GM18909 (cell line): ENCODE results near the gene TFCP2.
A peak's percentile ranks its signal among the peaks of the same experiment; 100 is the strongest.

Experiments
- ATAC-seq: cut with Tn5 transposase; IDR thresholded peaks from one replicate; pipeline ENCODE4 v1.9.1; 2021; ENCODE audit warnings: mild to moderate bottlenecking; ENCODE audit not compliant: unreplicated experiment, poor library complexity

The TFCP2 gene

DNA sequence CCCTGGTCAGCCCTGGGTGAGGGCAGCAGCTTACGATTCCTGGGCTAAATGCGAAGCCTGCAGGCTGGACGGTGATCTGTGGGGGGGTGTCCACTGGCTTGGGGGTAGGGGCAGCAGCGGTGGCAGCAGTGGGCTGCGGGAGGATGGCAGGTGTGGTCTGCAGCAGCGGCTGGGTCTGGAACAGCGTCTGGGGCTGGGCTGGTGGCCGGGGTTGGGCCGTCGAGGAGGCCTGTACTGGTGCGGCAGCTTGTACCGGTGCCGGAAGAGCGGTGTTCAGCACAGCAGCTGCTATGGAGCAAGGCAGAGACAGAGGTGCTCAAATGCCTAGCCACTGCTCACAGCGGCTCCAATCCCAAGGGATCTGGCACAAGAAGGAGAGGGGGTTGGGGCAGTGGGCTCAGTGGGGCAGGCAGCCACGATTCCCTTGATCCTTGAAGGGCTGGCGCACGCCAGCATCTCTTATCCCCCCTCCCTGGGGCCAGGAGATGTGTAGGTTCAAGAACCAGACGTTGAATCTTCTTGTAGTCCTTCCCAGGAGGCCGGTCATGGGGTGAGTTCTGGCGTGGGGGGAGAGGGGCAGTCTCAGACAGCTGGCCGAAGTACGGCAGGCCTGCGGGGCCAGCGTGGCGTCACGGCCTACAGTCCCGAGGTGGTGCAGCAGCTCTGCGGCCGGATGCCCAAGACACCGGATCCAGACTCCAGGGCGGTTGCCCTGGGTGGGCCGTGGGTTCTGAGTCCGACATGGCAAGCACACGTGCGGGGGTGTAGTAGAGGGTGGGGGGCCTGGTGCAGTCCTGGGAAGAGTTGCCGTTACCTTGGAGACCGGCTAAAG is 25.0 kb upstream of the TFCP2 start:
- ATAC-seq = no peak

DNA sequence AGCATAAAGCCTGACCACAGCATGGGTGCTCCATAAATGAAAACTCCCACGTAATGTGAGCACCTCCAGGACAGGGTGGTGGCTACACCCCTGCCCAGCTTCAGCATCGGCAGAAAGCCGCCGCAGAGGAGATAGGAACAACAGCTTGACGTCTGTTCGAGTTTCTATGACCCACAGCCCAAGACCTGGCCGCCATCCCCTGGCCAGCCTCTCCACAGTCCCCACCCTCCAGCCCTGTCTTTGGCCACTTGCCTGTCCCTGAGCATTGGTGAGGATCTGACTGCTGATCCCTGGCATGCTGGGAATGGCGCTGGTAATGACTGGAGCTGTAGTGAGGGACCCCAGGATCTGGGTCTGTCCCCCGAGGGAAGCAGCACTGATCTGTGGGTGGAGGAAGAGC is 23.6 kb upstream of the TFCP2 start:
- no peak for ATAC-seq

DNA sequence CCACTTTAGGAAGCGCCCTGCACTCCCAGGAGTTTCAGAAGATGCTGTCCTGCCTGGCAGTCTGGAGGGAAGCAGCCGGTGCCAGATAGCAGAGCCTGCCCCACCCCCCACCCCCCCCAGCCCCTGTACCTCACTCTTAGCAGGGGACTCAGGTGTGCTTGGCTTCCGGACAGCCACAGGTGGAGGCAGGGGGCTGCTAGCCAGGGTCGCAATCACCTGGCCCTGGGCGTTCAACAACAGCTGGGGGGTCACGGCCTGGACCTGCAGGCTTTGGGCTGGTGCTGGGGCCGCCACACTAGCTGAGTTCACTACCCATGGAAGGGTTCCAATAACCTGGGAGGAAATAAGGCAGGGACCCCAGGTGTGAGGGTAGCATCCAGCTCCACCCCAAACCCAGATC is 22.9 kb upstream of the TFCP2 start:
- ATAC-seq = no peak

DNA sequence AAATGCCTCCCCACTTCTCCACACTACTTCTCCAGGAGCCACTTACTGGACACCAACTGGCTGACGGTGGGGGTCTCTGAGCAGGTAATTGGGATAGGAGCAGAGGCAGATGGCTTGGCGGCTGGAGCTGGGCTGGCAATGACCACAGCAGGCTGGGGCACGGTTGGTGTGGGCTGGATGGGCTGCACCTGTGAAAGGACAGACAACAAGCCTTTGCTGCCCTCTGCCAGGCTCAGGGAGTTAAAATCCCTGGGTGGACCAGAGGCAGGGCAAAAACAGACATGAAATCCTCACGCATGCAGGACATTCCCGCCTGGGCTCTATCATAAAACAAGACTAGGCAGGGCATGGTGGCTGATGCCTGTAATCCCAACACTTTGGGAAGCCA is 19.3 kb upstream of the TFCP2 start:
- no peak for ATAC-seq

DNA sequence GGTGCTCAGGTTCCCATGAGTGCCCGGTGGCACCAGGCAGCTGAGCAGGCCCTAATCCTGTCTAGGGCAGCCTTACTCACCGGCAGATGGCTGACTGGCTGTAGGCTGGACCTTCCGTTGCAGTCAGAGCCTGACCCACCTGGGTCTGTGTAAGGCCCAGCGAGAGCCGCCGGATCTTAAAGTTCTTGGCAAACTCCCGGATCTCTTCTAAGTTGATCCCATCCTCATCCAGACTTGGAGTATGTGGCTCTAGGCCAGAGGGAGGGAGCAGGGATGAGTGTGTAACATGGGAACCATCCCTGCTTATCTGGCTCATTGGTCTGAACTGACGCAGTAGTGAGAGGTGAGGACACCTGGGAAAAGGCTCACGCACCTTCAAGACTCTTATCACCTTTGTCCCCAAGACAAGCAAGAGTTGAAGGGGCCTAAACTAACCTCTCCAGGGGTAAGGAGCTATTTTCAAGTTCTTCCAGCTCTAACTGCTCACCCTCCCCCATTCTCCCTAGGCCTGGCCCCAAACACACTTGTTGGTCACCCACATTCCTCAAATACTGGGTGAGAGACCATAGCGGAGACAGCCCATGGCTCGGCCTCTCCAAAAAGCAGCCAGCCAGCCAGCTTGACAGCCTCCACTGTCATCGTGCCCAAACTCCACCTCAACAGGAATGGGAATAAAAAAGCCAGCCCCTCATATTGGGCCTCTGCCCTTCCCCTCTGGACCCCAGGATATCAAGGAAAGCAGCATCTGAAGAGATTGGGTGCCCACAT is 18.8 kb upstream of the TFCP2 start:
- no peak for ATAC-seq

DNA sequence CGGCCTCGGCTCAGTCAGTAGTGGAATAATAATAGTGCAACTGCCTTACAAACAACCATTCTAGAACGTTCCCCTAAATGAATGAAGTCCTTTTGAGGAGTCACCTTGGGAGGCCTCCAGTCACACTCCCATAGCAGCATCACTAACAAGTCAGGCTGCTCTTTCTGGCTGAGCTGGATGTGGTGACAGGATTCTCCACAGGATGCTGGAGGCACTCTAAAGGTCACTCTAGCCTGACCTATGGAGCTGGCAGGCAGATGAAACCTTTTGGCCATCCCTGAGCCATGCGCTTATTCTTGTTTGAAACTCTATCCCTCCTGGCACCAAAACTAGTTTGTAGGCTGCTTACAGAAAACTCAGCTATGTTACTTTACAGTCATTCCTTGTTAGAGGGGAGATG is 17.9 kb upstream of the TFCP2 start:
- no peak for ATAC-seq

DNA sequence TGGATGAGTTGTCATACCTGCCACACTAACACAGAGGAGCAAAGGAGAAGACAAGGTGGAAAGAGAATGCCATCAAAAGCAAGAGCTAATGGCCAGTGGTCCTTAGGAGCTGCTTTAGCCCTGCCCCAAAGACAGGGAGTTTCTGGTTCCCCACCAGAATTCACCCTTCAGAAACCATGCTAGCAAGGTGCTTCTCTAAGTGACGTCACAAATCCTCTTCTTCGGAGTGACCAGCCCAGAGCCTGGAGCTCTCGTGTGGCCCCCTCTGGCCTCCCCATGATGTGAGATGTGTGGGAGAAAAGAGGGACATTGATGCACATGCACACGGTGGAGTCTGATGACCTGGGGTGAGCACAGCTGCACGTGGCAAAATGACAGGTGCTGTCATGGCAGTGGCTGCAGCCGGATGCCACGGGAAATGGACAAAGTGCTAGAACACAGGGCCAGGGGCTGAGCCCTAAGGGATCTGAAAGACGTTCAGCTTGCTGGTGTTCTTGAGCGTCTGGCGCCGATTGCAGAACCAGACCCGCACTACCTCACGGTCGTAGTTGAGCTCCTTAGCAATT is 16.9 kb upstream of the TFCP2 start:
- no peak for ATAC-seq

DNA sequence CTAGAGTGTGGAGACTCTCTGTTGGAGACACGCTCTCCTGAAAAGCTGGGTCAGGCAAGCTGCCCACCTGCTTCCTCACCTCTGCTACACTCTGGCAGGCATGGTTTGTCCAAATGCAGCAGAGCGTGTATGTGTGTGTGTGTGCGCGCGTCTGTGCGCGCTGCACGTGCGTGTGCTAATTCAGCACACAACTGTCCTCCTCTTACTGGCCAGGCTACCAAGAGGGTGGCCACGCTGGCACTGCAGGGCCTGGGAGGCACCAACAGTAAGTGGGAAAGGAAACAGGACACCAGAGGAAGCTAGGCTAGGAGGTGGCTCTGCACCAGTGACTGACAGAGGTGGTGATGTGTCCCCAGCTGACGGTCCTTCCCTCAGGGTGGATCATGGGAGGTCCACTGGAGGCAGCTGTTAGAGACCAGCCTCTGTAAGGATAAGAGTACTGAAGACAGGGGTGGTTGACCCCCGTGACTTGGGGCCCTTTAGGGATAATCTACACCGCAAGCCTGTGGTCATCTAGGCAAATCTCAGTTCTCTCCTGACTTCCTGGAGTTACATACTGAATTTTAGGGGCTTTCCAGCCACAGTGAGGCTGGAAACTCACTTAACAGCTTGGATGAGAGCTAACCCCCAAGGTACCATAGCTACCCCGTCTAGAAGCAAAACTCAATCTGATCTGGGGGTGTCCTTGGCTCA is 15.6 kb upstream of the TFCP2 start:
- peak; percentile 73 for ATAC-seq

DNA sequence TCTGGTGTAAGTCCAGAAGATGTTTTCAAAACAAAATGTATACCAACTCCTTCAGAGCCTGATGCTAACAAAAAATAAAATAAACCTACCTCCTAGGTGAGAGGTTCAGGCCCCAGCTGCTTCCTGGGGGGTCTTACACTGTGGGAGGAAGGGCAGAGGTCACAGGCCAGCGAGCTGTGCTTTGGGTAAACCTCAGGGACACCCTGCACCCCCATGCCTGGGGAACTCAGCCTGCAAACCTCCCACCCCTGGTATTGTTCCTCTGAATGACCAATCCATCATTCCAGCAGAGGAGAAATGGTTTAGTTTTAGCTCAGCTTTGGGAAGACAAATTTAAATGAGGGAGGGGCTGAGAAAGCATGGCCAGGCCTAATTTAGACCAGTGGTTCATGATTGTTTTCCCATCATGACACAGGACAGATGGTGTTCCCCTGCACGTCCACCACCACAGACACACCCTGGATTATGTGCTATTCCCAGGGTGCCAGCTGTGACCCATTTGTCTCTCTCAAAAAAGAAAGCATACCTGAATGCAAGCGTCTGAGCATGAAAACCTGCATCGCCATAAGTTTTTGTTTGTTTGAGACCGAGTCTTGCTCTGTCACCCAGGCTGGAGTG is 14.5 kb upstream of the TFCP2 start:
- no peak for ATAC-seq

DNA sequence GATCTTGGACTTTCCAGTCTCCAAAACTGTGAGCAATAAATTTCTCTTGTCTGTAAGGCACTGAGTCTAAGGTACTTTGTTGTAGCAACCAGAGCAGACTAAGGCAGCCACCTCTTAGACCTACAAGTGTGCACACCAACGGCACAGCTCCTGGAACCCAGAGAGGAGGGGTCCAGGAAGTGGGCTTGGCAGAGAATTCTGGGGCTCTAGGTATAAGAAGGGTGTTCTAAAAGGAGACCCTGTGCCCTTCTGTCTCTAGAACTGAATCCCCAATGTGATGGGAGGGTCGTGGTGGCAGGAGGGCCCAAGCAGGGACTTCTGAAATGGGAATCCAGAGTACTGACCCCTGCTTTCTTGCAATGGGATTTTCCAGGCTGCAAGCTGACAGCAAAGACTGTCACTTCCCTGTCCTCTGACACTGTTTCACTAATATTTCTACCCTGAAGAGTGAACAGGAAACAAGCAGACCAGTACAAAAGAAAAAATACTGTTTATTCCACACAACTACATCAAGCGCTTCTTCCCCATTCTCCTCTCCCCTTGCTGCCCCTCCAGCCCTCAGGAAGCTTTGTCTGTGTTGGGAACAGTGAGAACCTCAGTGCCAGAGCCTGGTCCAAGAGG is 13.6 kb upstream of the TFCP2 start:
- no peak for ATAC-seq

DNA sequence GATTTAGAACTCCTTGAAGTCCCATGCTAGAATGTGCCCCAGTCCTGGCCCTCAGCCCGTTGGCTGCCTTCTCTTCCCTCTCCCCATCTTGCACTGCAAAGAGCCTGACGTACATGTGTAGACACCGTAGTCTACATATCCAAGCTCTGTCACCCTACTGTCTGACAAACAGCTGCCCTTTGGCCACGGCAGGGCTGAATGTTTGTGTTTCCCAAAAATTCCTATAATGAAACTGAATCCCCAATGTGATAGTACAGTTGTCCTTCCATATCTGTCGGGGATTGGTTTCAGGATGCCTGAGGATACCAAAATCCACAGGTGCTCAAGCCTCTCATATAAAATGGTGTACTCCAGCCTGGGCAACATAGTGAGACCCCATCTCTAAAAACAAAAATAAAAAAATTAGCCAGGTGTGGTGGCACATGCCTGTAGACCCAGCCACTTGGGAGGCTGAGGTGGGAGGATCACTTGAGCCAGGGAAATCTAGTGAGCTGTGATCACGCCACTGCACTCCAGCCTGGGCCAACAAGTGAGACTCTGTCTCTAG is 12.3 kb upstream of the TFCP2 start:
- no peak for ATAC-seq

DNA sequence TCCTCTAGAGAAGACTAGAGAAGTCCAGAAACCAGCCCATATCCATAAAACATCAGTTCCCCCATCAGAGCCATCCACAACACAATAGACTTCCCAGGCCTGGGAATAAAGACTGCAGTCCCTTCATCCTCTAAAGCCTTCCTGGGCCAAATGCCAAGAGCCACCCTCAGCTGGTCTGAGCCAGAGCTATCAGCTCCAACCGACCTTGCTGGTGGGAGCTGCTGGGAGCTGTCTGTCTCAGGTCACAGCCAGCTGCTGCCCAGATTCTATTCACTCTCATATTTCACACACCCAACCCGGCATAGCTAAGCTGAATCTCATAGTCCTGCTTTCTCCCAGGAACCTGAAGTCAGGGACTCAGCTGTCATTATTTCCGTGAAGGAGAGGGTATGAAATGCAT is 10.9 kb upstream of the TFCP2 start:
- no peak for ATAC-seq

DNA sequence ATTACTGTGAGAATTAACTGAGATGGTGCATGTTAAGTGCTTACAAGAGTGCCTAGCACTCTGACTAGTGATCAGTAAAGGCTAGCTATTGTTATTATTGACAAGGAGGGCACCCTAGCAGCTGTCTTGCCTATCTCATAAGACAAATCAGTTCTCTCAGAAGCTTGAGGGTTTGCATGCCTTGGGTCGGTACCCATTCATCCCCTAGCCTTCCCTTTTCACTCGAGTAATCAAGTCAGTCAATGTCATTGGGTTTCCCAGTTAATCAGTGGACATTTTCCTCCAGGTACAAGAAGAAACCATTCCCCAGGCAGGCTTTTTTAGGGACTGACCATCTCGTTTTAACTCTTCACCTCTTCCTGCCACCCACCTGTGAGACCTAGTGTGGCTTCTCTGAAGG is 10.4 kb upstream of the TFCP2 start:
- ATAC-seq = no peak

DNA sequence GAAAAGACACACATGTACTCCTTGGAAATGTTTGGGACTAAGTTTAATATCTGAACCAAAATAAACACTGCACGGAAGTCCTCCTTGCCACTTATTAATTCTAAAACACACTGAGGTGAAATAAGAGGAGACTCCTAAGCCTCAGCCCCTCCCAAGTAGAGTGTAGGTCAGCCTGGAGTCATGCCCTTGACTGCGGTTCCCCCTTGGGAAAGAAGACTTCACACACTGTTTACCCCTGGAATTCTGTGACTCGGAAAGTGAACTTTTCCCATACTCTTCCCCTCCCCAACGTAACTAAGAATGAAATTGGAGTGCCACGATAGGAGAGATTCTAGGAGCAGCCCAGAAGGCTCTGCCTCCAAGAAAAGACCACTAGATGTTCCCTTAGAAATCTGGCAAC is 8.6 kb upstream of the TFCP2 start:
- no peak for ATAC-seq

DNA sequence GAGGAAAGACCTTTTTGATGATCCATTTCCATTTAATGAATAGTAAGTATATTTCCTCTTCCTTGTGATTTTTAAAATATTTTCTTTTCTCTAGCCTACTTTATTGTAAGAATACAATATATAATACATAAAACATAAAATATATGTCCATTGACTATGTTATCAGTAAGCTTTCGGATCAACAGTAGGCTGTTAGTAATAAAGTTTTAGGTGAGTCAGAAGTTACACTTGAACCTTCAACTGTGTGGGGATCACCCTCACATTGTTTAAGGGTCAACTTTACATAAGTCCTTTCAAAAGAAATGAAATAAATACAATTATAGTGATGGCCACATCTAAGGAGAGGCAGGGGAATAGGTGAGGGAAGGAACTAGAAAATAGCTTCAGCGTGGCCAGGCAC is 5.0 kb upstream of the TFCP2 start:
- no peak for ATAC-seq

DNA sequence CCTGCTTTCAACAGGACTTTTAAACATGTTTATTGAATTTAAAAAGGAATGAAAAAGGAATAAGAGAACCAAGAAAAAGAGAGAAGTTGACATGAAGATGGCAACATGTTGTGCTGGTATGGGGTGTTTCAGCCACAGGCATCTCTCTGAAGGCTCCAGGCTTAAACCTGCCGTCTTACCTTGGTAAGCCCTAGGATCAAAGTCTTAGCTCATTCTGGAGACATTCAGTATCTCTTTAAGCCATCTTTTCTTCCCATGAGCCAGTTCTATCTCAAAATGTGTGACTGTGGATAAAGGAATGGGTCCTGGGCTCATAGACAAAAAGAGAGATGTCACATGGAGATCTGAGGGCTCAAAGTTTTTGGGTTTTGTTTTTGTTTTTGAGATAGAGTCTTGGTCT is 1.6 kb upstream of the TFCP2 start:
- ATAC-seq = no peak

DNA sequence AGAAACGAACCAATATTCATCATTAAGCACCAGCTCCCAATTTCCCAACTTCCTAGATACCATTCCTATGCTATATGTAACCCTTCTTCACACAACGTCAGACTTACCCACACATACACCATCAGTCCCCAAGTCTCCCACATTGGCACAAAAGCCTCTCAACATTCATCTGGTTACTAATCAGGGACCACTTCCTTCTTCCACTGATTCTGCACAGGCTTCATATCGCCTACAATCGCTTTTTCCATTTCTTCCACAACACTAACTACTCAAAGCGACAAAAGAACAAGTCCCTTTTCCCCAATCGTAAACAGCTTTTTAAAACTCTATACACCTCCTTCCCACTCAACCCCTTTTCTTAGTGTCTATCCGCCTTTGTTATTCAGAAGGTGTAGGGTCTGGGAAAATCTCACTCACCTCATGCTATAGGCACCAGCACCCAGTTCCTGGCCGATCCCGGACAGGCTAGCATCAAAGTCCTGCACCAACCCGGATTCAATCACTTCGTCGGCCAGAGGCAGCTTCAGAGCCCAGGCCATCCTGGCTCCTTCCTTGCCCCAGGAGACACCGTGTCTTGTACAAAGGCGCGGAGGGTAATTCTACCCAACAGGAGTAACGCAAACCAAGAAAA is 936 bp downstream of the TFCP2 start:
- peak; percentile 5 for ATAC-seq

DNA sequence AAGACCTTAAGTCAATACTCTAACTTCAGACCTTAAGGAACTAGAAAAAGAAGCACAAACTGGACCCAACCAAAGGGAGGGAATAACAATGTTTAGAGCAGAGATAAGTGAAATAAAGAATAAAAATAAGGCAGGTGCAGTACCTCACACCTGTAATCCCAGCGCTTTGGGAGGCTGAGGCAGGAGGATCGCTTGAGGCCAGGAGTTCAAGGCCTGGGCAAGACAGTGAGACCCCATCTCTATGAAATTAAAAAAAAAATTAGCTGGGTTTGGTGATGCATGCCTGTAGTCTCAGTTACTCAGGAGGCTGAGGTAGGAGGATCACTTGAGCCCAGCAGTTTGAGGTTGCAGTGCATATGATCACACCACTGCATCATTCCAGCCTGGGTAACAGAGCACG is 9.1 kb downstream of the TFCP2 start:
- no peak for ATAC-seq

DNA sequence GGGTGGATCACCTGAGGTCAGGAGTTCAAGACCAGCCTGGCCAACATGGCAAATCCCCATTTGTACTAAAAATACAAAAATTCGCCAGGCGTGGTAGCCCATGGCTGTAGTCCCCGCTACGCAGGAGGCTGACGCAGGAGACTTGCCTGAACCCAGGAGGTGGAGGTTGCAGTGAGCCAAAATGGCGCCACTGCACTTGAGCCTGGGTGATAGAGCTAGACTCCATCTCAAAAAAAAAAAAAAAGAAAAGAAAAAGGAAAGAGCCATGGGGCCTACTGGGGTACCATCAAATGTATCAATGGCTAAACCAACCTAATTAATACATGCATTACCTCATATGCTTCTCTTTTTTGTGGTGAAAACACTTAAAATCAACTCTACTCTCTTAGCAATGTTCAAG is 10.7 kb downstream of the TFCP2 start:
- no peak for ATAC-seq
